Measurements from ENCODE around the gene RANBP3. TPM values are rescaled to one million over a fixed set of nuclear protein-coding genes. Genes with fewer than 3 reads are reported as not detected.

RANBP3 gene
- total RNA-seq, 1 experiment from 2014 or later: 55.2 TPM

- DNase-seq (ENCODE audit: low spot score): no peak
- in situ Hi-C loops (cut with HindIII; ENCODE audit: low sequenced_read_pairs): no loop called here
These were observed 62.2 kb downstream of the RANBP3 start for GRCh38 chr19:5915782-5916165.

GRCh38 chr19:5914946-5915781 is 62.8 kb downstream of the RANBP3 start:
- DNase-seq (ENCODE audit: low spot score): no peak
- in situ Hi-C loops (cut with HindIII; ENCODE audit: low sequenced_read_pairs): no loop called here

- no peak for DNase-seq (ENCODE audit: low spot score)
- in situ Hi-C loops (cut with HindIII; ENCODE audit: low sequenced_read_pairs): no loop called here
These were observed 63.6 kb downstream of the RANBP3 start for GRCh38 chr19:5914358-5914774.

GRCh38 chr19:5913739-5914357 is 64.1 kb downstream of the RANBP3 start, which contains the start of gene CAPS:
Gene CAPS, plus strand, starts transcription at chr19:5914254. Its CDS starts 153 bp downstream, at chr19:5914407.
- in situ Hi-C loops (cut with HindIII; ENCODE audit: low sequenced_read_pairs): no loop called here

GRCh38 chr19:5911366-5911765 is 66.6 kb downstream of the RANBP3 start:
- no peak for DNase-seq (ENCODE audit: low spot score)
- in situ Hi-C loops (cut with HindIII; ENCODE audit: low sequenced_read_pairs): no loop called here

More at GRCh38 chr19:5913739-5914357, 64.1 kb downstream of the RANBP3 start, which contains the start of gene CAPS:
- DNase-seq (ENCODE audit: low spot score): no peak

GRCh38 chr19:5910638-5910907 is 67.4 kb downstream of the RANBP3 start:
- in situ Hi-C loops (cut with HindIII; ENCODE audit: low sequenced_read_pairs): no loop called here
- no peak for DNase-seq (ENCODE audit: low spot score)

- in situ Hi-C loops (cut with HindIII; ENCODE audit: low sequenced_read_pairs): no loop called here
These were observed 69.0 kb downstream of the RANBP3 start for GRCh38 chr19:5908773-5909442.

GRCh38 chr19:5907241-5907640 is 70.7 kb downstream of the RANBP3 start:
- DNase-seq (ENCODE audit: low spot score): no peak
- in situ Hi-C loops (cut with HindIII; ENCODE audit: low sequenced_read_pairs): no loop called here

More at GRCh38 chr19:5908773-5909442, 69.0 kb downstream of the RANBP3 start:
- no peak for DNase-seq (ENCODE audit: low spot score)

- DNase-seq (ENCODE audit: low spot score): no peak
- in situ Hi-C loops (cut with HindIII; ENCODE audit: low sequenced_read_pairs): no loop called here
These were observed 72.7 kb downstream of the RANBP3 start for GRCh38 chr19:5905114-5905778.

GRCh38 chr19:5904352-5905113 is 73.4 kb downstream of the RANBP3 start, which contains the start of gene VMAC:
Gene VMAC, plus strand, starts transcription at chr19:5904872. Its CDS starts 19 bp downstream, at chr19:5904891.
- in situ Hi-C loops (cut with HindIII; ENCODE audit: low sequenced_read_pairs): no loop called here
- DNase-seq (ENCODE audit: low spot score): peak; percentile 100

GRCh38 chr19:5903624-5904351 is 74.2 kb downstream of the RANBP3 start, which contains the start of gene NDUFA11:
Gene NDUFA11, minus strand, starts transcription at chr19:5903790. Its CDS starts 82 bp downstream, at chr19:5903708.
- peak; percentile 90 for DNase-seq (ENCODE audit: low spot score)
- in situ Hi-C loops (cut with HindIII; ENCODE audit: low sequenced_read_pairs): no loop called here

- DNase-seq (ENCODE audit: low spot score): no peak
- in situ Hi-C loops (cut with HindIII; ENCODE audit: low sequenced_read_pairs): no loop called here
These were observed 74.8 kb downstream of the RANBP3 start for GRCh38 chr19:5903056-5903623.

GRCh38 chr19:5900976-5901375 is 77.0 kb downstream of the RANBP3 start:
- in situ Hi-C loops (cut with HindIII; ENCODE audit: low sequenced_read_pairs): no loop called here
- DNase-seq (ENCODE audit: low spot score): no peak

GRCh38 chr19:5899728-5900526 is 78.0 kb downstream of the RANBP3 start:
- in situ Hi-C loops (cut with HindIII; ENCODE audit: low sequenced_read_pairs): no loop called here

GRCh38 chr19:5897189-5897969 is 80.6 kb downstream of the RANBP3 start:
- DNase-seq (ENCODE audit: low spot score): peak; percentile 67
- in situ Hi-C loops (cut with HindIII; ENCODE audit: low sequenced_read_pairs): no loop called here

More at GRCh38 chr19:5899728-5900526, 78.0 kb downstream of the RANBP3 start:
- DNase-seq (ENCODE audit: low spot score): no peak

- in situ Hi-C loops (cut with HindIII; ENCODE audit: low sequenced_read_pairs): no loop called here
- DNase-seq (ENCODE audit: low spot score): no peak
These were observed 81.4 kb downstream of the RANBP3 start for GRCh38 chr19:5896365-5897076.
